Kidney epithelial cell (primary cell): ENCODE data around the gene THAP7. TPM values are rescaled to one million over a fixed set of nuclear protein-coding genes. Genes with fewer than 3 reads are reported as not detected.

ENCODE experiments used
- DNase-seq: peaks from one replicate; pipeline ENCODE4 v3.0.0-alpha.2; 2010; ENCODE audit warnings: low read depth
- H3K27me3 ChIP-seq: 2 replicates; pipeline ENCODE4 v1.6.0; 2011; ENCODE audit warnings: low read length; ENCODE audit not compliant: control insufficient read depth, insufficient read depth
- H3K36me3 ChIP-seq: 2 replicates; pipeline ENCODE4 v1.5.1; 2011; ENCODE audit warnings: low read length; ENCODE audit not compliant: control insufficient read depth, insufficient read depth
- H3K4me3 ChIP-seq: 2 replicates; pipeline ENCODE4 v1.5.1; 2011; ENCODE audit warnings: low read depth, mild to moderate bottlenecking, control low read depth, low read length
- CTCF ChIP-seq: IDR thresholded peaks from 2 replicates; pipeline ENCODE4 v1.5.1; 2011; ENCODE audit warnings: mild to moderate bottlenecking, moderate library complexity, low read length, control low read depth, inconsistent platforms; ENCODE audit not compliant: insufficient read depth, poor library complexity, severe bottlenecking
- total RNA-seq: library from RNA; depleted of rRNA; stranded (reverse); fragments of >200 nt; gene quantifications from 2 replicates; pipeline ENCODE4 v1.2.3, GENCODE V29; 2015

The THAP7 gene
- total RNA-seq, 1 donor from 2014 or later, result 37.9 TPM

- H3K36me3 ChIP-seq, result no peaks in the 10 kb centered on the region
- no peak overlapping the region for H3K4me3 ChIP-seq
- H3K27me3 ChIP-seq, result peaks cover 1% of the 10 kb centered on the region
- DNase-seq, result no peak
- peak; percentile 23 for TF ChIP-seq CTCF
Observed at GRCh38 chr22:21020802-21021429, 19.0 kb upstream of the THAP7 start.

DNA sequence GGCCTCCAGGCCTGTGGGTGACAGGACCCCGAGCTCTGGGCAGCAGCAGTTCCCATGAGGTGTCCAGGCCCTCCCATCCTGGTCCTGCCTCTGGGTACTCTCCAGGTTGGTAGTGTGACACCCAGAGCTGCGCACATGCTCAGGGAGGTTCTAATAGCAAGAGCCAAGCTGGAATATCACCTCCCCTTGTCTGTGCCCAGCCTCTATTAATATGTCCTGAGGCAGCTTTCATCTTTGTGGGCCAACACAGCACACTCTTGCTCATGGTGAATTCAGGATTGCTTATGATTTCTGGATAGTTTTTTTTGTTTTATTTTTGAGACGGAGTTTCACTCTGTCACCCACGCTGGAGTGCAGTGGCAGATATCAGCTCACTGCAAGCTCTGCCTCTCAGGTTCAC is 16.4 kb upstream of the THAP7 start:
- no peak for TF ChIP-seq CTCF
- Histone ChIP-seq H3K27me3 (no peaks in the 10 kb centered on the region), H3K36me3 (no peaks in the 10 kb centered on the region), H3K4me3 (no peak overlapping the region)
- DNase-seq, result no peak

- no peak for DNase-seq
- no peaks in the 10 kb centered on the region for H3K27me3 ChIP-seq
- H3K4me3 ChIP-seq, result no peak overlapping the region
- no peaks in the 10 kb centered on the region for H3K36me3 ChIP-seq
- no peak for TF ChIP-seq CTCF
Observed at GRCh38 chr22:21016644-21017420, 14.9 kb upstream of the THAP7 start.

- H3K36me3 ChIP-seq, result no peaks in the 10 kb centered on the region
- TF ChIP-seq CTCF, result no peak
- H3K4me3 ChIP-seq, result no peak overlapping the region
- no peaks in the 10 kb centered on the region for H3K27me3 ChIP-seq
- no peak for DNase-seq
Observed at GRCh38 chr22:21015466-21016006, 13.6 kb upstream of the THAP7 start.

- Histone ChIP-seq H3K36me3 (no peaks in the 10 kb centered on the region), H3K4me3 (peak within 1 kb of the TSS; percentile 41), H3K27me3 (no peaks in the 10 kb centered on the region)
- no peak for TF ChIP-seq CTCF
- DNase-seq, result no peak
Observed at GRCh38 chr22:21014726-21015465, 13.0 kb upstream of the THAP7 start, which contains the start of gene P2RX6. Gene P2RX6, plus strand, starts transcription at chr22:21015165. Its CDS starts 10 bp downstream, at chr22:21015175.
